Measurements from ENCODE around the gene FHL2. TPM values are rescaled to one million over a fixed set of nuclear protein-coding genes. Genes with fewer than 3 reads are reported as not detected.

Gene FHL2
- total and polyA plus RNA-seq, 9 of the 15 experiments (the other 6 are each of a cell fraction or from before 2014, with no cell fraction given): 7.5 to 33.1 (median 23.9) TPM

GRCh38 chr2:105397025-105397722 lies 1.7 kb downstream of the FHL2 start (continued):
- TF ChIP-seq, protein P1, sequence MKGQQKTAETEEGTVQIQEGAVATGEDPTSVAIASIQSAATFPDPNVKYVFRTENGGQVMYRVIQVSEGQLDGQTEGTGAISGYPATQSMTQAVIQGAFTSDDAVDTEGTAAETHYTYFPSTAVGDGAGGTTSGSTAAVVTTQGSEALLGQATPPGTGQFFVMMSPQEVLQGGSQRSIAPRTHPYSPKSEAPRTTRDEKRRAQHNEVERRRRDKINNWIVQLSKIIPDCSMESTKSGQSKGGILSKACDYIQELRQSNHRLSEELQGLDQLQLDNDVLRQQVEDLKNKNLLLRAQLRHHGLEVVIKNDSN (CRISPR knock-in tag; IDR thresholded peaks at IDR 0.05): no peak
- TF ChIP-seq NR2C2 (CRISPR knock-in tag; IDR thresholded peaks at IDR 0.05): no peak
- TF ChIP-seq NR2C2 (tag; IDR thresholded peaks at IDR 0.05): 0 out of 2 replicates have a peak, but pooled peaks have one; percentile 45
- no peak for TF ChIP-seq ZNF3 (CRISPR knock-in tag; IDR thresholded peaks at IDR 0.05)
- TF ChIP-seq EGR1 (conservative IDR thresholded peaks at IDR 0.05): no peak
- no peak for TF ChIP-seq FOXP4 (CRISPR knock-in tag; IDR thresholded peaks at IDR 0.05; ENCODE audit: borderline replicate concordance)
- no peak for TF ChIP-seq ZNF445 (CRISPR knock-in tag; IDR thresholded peaks at IDR 0.05; ENCODE audit: low read depth)
- TF ChIP-seq DPF2 (IDR thresholded peaks at IDR 0.05): no peak; the same call in 1 of the 2 replicates
- no peak for TF ChIP-seq IRF2 (CRISPR knock-in tag; IDR thresholded peaks at IDR 0.05)
- TF ChIP-seq PHF20 (IDR thresholded peaks at IDR 0.05; ENCODE audit: partially characterized antibody): no peak
- TF ChIP-seq, protein P2, sequence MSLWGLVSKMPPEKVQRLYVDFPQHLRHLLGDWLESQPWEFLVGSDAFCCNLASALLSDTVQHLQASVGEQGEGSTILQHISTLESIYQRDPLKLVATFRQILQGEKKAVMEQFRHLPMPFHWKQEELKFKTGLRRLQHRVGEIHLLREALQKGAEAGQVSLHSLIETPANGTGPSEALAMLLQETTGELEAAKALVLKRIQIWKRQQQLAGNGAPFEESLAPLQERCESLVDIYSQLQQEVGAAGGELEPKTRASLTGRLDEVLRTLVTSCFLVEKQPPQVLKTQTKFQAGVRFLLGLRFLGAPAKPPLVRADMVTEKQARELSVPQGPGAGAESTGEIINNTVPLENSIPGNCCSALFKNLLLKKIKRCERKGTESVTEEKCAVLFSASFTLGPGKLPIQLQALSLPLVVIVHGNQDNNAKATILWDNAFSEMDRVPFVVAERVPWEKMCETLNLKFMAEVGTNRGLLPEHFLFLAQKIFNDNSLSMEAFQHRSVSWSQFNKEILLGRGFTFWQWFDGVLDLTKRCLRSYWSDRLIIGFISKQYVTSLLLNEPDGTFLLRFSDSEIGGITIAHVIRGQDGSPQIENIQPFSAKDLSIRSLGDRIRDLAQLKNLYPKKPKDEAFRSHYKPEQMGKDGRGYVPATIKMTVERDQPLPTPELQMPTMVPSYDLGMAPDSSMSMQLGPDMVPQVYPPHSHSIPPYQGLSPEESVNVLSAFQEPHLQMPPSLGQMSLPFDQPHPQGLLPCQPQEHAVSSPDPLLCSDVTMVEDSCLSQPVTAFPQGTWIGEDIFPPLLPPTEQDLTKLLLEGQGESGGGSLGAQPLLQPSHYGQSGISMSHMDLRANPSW (CRISPR knock-in tag; IDR thresholded peaks at IDR 0.05): no peak
- no peak for TF ChIP-seq SRSF1 (IDR thresholded peaks at IDR 0.05; ENCODE audit: low read depth, low read length)
- 0 out of 2 replicates have a peak, but pooled peaks have one; percentile 13 for TF ChIP-seq POLR2G (IDR thresholded peaks at IDR 0.05; ENCODE audit: low read depth, low read length)
- TF ChIP-seq HNRNPK (IDR thresholded peaks at IDR 0.05; ENCODE audit: low read depth, low read length, poor library complexity, severe bottlenecking): no peak
- TF ChIP-seq RAD51 (IDR thresholded peaks at IDR 0.05; ENCODE audit: borderline replicate concordance, low read depth): no peak
- peak; percentile 76 for TF ChIP-seq FOSL1 (tag; conservative IDR thresholded peaks at IDR 0.05)
- TF ChIP-seq MYBL2 (IDR thresholded peaks at IDR 0.05; ENCODE audit: low read depth): no peak
- TF ChIP-seq MYBL2 (CRISPR knock-in tag; IDR thresholded peaks at IDR 0.05; ENCODE audit: borderline replicate concordance): no peak
- no peak for TF ChIP-seq BHLHE40 (IDR thresholded peaks at IDR 0.05; ENCODE audit: low read length)
- no peak for TF ChIP-seq ZFP30 (CRISPR knock-in tag; IDR thresholded peaks at IDR 0.05; ENCODE audit: borderline replicate concordance)
